Keratinocyte (primary cell): ENCODE results near the gene WARS2. TPM values are rescaled to one million over a fixed set of nuclear protein-coding genes. Genes with fewer than 3 reads are reported as not detected.

ENCODE experiments used
- DNase-seq: peaks from one replicate; pipeline ENCODE4 v3.0.0-alpha.2; 2011; ENCODE audit warnings: low read depth, missing footprints, low spot score
- FAIRE-seq: peaks from 2 replicates; lab custom pipeline; 2011; peaks lifted over from hg19 to GRCh38; lab: Jason Lieb, UNC
- H2AFZ ChIP-seq: 2 replicates; pipeline ENCODE4 v1.6.0; 2012; ENCODE audit warnings: low read length, control low read depth, inconsistent platforms; ENCODE audit not compliant: control insufficient read depth
- H3K27ac ChIP-seq: 2 replicates; pipeline ENCODE4 v1.5.1; 2011; ENCODE audit warnings: low read length; ENCODE audit not compliant: control insufficient read depth, insufficient read depth
- H3K27me3 ChIP-seq: 3 replicates; pipeline ENCODE4 v1.6.0; 2011; ENCODE audit warnings: low read length; ENCODE audit not compliant: control insufficient read depth, insufficient read depth; ENCODE audit errors: extremely low read depth
- H3K36me3 ChIP-seq, 2 experiments: 2 replicates in 1 of 2; 3 replicates in 1 of 2; pipeline ENCODE4 v1.5.1; 2011; ENCODE audit warnings: low read length in 2 of 2, mild to moderate bottlenecking in 1 of 2; ENCODE audit not compliant: control insufficient read depth in 2 of 2, insufficient read depth in 2 of 2; ENCODE audit errors: extremely low read depth in 1 of 2
- H3K4me1 ChIP-seq: 3 replicates; pipeline ENCODE4 v1.5.1; 2011; ENCODE audit warnings: low read length; ENCODE audit not compliant: control insufficient read depth, insufficient read depth; ENCODE audit errors: extremely low read depth
- H3K4me2 ChIP-seq: 3 replicates; pipeline ENCODE4 v1.6.0; 2011; ENCODE audit warnings: low read depth, low read length; ENCODE audit not compliant: control insufficient read depth, insufficient read depth; ENCODE audit errors: extremely low read depth
- H3K4me3 ChIP-seq, 3 experiments: fragments of 200-600 bp in 1 of 3; sonication (generic) in 1 of 3; 2 replicates in 2 of 3; 3 replicates in 1 of 3; pipeline ENCODE4 v1.5.1; 2011 to 2016; ENCODE audit warnings: low read length in 3 of 3, mild to moderate bottlenecking in 3 of 3, control low read depth in 2 of 3, inconsistent platforms in 1 of 3, low read depth in 1 of 3, mixed read lengths in 1 of 3, mixed run types in 1 of 3, moderate library complexity in 1 of 3; ENCODE audit not compliant: control insufficient read depth in 2 of 3, insufficient read depth in 2 of 3; ENCODE audit errors: extremely low read depth in 1 of 3
- H3K79me2 ChIP-seq: 2 replicates; pipeline ENCODE4 v1.6.0; 2012; ENCODE audit warnings: low read length; ENCODE audit not compliant: control insufficient read depth, insufficient read depth
- H3K9ac ChIP-seq: 3 replicates; pipeline ENCODE4 v1.6.0; 2011; ENCODE audit warnings: low read length; ENCODE audit not compliant: control insufficient read depth, insufficient read depth; ENCODE audit errors: extremely low read depth
- H3K9me1 ChIP-seq: 3 replicates; pipeline ENCODE4 v1.6.0; 2011; ENCODE audit warnings: low read length; ENCODE audit not compliant: control insufficient read depth, insufficient read depth; ENCODE audit errors: extremely low read depth
- H3K9me3 ChIP-seq: 2 replicates; pipeline ENCODE4 v1.5.1; 2012; ENCODE audit warnings: low read depth, low read length; ENCODE audit not compliant: control insufficient read depth
- H4K20me1 ChIP-seq: 3 replicates; pipeline ENCODE4 v1.6.0; 2011; ENCODE audit warnings: low read length; ENCODE audit not compliant: control insufficient read depth, insufficient read depth; ENCODE audit errors: extremely low read depth
- EZH2 ChIP-seq: IDR thresholded peaks from one replicate; pipeline ENCODE4 v1.6.1; 2012; ENCODE audit warnings: inconsistent platforms, mild to moderate bottlenecking, low read length, moderate library complexity
- dilution Hi-C: fragments of 300-500 bp; cut with MboI; formaldehyde crosslinking; loops from one replicate; pipeline ENCODE4 v1.7.0; 2020; ENCODE audit warnings: low sequenced_read_pairs; ENCODE audit not compliant: extremely low pct_ligation_motif_present
- polyA plus RNA-seq, 5 experiments: library from polyadenylated mRNA; depleted of rRNA in 3 of 5; stranded (reverse) in 3 of 5; stranded (forward) in 1 of 5; unstranded in 1 of 5; fragments of >200 nt; gene quantifications; 1 replicate in 1 of 5; 2 replicates in 3 of 5; 3 replicates in 1 of 5; pipeline versions ENCODE4 v1.2.1 to v1.2.3, GENCODE V29; 2011 to 2012; ENCODE audit warnings: missing spikeins in 2 of 5, low read depth in 1 of 5, low replicate concordance in 1 of 5
- TF ChIP-seq, protein P1 (sequence below), 3 experiments: IDR thresholded peaks in 1 of 3; conservative IDR thresholded peaks in 1 of 3; optimal IDR thresholded peaks in 1 of 3; 2 replicates in 2 of 3; 3 replicates in 1 of 3; pipeline versions ENCODE3 to v1.5.1; 2011; ENCODE audit warnings: low read length in 3 of 3, mild to moderate bottlenecking in 3 of 3, moderate library complexity in 2 of 3, control low read depth in 1 of 3, inconsistent platforms in 1 of 3; ENCODE audit not compliant: insufficient read depth in 2 of 3; ENCODE audit errors: extremely low read depth in 1 of 3

Gene WARS2
- polyA plus RNA-seq, 1 donor (not counting 4 experiments of a cell fraction or from before 2014, with no cell fraction given), result 10.3 TPM

DNA sequence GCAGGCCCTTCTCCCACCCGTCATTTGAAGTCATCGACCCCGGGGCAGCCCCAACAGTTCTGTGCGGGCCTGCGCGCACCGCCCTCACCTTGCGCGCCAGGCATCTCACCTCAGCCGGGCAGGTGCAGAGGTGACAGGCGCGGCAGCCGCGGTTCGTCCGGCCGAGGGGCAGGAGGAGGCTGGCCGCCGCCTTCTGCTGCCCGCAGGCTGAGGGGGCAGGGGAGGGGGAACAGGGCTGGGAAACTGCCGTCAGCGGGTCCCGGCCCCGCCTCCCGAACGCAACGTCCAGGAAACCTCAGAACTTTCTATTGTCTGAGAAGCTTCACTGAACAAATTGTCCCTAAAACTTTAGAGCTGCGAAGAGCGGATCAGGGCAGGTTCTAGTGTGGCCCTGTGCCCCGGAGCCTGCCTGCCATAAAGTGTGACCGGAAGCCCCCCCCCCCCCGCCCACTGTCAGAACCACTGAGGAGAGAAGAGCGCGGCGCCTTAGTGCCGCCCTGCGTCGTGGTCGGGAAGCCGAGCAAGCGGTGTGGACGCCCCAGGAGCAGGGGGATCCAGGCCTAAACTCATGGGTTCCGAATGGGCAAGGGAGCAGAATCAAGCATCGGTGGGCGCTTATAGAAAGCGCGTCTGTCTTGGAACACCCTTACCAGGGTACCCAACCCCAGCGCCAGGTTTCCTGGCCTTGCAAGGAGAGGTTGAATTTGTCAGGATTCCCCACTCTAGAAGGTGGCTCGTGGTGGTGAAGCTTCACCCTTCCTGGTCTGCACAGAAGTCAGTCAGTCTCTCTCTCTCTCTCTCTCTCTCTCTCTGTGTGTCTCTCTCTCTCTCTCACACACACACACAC, 139.0 kb downstream of the WARS2 start:
- H3K36me3 ChIP-seq, result no peaks in the 10 kb centered on the region
- peak overlapping the region; percentile 73 for H2AFZ ChIP-seq
- H3K27me3 ChIP-seq, result peaks cover 80% of the 10 kb centered on the region
- H3K27ac ChIP-seq, result no peak overlapping the region
- peak; percentile 26 for FAIRE-seq
- dilution Hi-C loops, result no loop called here
- peak overlapping the region in 2 of 3 experiments; percentile 18 to 57 for H3K4me3 ChIP-seq
- no peak for DNase-seq
- peaks cover 19% of the 10 kb centered on the region for H3K4me1 ChIP-seq
- H3K9ac ChIP-seq, result peak overlapping the region; percentile 33
- peak; percentile 35 for TF ChIP-seq EZH2
- TF ChIP-seq, protein P1, sequence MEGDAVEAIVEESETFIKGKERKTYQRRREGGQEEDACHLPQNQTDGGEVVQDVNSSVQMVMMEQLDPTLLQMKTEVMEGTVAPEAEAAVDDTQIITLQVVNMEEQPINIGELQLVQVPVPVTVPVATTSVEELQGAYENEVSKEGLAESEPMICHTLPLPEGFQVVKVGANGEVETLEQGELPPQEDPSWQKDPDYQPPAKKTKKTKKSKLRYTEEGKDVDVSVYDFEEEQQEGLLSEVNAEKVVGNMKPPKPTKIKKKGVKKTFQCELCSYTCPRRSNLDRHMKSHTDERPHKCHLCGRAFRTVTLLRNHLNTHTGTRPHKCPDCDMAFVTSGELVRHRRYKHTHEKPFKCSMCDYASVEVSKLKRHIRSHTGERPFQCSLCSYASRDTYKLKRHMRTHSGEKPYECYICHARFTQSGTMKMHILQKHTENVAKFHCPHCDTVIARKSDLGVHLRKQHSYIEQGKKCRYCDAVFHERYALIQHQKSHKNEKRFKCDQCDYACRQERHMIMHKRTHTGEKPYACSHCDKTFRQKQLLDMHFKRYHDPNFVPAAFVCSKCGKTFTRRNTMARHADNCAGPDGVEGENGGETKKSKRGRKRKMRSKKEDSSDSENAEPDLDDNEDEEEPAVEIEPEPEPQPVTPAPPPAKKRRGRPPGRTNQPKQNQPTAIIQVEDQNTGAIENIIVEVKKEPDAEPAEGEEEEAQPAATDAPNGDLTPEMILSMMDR (optimal IDR thresholded peaks at IDR 0.05 in 1 of 3, IDR thresholded peaks at IDR 0.05 in 1 of 3, conservative IDR thresholded peaks at IDR 0.05 in 1 of 3; ENCODE audit: extremely low read depth in 1 of 3, insufficient read depth in 2 of 3, low read length in 3 of 3), result no peak
- H3K79me2 ChIP-seq, result no peaks in the 10 kb centered on the region
- H3K9me3 ChIP-seq, result peaks cover 2% of the 10 kb centered on the region
- H3K9me1 ChIP-seq, result no peaks in the 10 kb centered on the region
- peak overlapping the region; percentile 75 for H3K4me2 ChIP-seq
- H4K20me1 ChIP-seq, result no peaks in the 10 kb centered on the region

DNA sequence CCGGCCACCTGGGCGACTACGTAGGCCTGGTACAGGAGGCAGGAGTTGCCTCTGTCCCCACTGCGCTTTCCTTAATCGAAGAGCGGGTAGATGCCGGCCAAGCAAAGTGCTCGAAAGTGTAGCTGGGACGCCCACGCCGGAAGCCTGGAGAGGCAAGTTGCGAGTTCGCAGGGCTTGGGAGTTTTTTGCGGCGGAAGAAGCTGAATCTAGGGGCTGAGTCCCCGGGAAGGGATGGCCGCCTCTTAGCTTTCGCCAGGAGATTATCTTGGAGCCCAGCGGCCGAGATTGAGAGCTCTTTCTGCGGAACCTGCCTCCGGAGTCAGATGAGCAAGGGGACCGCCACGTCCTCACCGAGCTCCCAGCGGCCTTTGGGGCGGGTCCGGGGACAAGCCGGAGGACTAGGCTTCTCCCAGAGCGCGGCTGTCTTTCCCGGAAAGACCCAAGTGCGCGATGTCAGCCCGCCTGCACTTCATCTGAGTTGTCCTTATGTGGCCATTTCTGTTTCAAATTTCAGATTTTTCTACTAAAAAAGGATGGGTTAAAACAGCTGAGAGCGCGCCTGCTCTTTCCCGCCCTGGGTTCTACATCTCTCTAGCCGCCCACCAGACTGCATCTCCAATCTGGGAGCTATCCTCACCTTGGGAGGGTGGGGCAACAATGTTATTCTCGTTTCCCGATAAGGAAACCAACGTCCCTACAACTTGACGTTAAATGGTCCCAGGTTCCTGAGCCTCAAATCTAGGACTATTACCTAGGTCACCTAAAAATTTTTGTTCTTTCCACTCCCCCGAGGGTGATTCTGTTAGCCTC, 139.9 kb downstream of the WARS2 start:
- H3K4me3 ChIP-seq, result peak overlapping the region in 1 of 3 experiments; percentile 51

More for the DNA sequence above, 139.9 kb downstream of the WARS2 start:
- H3K4me1 ChIP-seq, result peaks cover 19% of the 10 kb centered on the region
- H3K9me1 ChIP-seq, result no peaks in the 10 kb centered on the region
- dilution Hi-C loops, result no loop called here
- no peak overlapping the region for H2AFZ ChIP-seq
- H3K27me3 ChIP-seq, result peaks cover 80% of the 10 kb centered on the region
- H3K4me2 ChIP-seq, result peak overlapping the region; percentile 27
- H3K27ac ChIP-seq, result no peak overlapping the region
- no peaks in the 10 kb centered on the region for H3K36me3 ChIP-seq
- TF ChIP-seq, protein P1 (optimal IDR thresholded peaks at IDR 0.05 in 1 of 3, IDR thresholded peaks at IDR 0.05 in 1 of 3, conservative IDR thresholded peaks at IDR 0.05 in 1 of 3; ENCODE audit: extremely low read depth in 1 of 3, insufficient read depth in 2 of 3, low read length in 3 of 3), result no peak
- peak; percentile 86 for TF ChIP-seq EZH2
- H3K9me3 ChIP-seq, result no peaks in the 10 kb centered on the region
- H3K9ac ChIP-seq, result no peak overlapping the region
- no peak for FAIRE-seq
- DNase-seq, result no peak
- no peaks in the 10 kb centered on the region for H3K79me2 ChIP-seq
- H4K20me1 ChIP-seq, result no peaks in the 10 kb centered on the region
